OCI-LY7 (cell line): ENCODE measurements around the gene SLC12A9. TPM values are rescaled to one million over a fixed set of nuclear protein-coding genes. Genes with fewer than 3 reads are reported as not detected.

ENCODE experiments used
- BruUV-seq: library from RNA; stranded (reverse); fragments of 400-500 nt; replicated peaks from 2 replicates; lab custom pipeline; 2021; lab: Mats Ljungman, UMichigan
- CTCF ChIA-PET: fragments of 300-600 bp; sonication (Branson Sonifier 250); formaldehyde crosslinking; loops from one replicate; lab custom pipeline; 2022; ENCODE audit warnings: antibody characterized with exemption; ENCODE audit not compliant: unreplicated experiment; lab: Charles Lee
- POLR2A ChIA-PET: fragments of 300-600 bp; sonication (Branson Sonifier 250); formaldehyde crosslinking; loops from one replicate; lab custom pipeline; 2022; ENCODE audit warnings: antibody characterized with exemption; lab: Charles Lee
- DNase-seq: peaks from one replicate; pipeline ENCODE4 v3.0.0-alpha.2; 2015; ENCODE audit warnings: low spot score
- H2AFZ ChIP-seq: fragments of 200-600 bp; sonication (generic), shearing (Covaris generic); 2 replicates; pipeline ENCODE4 v1.6.1; 2014; ENCODE audit warnings: mild to moderate bottlenecking, antibody characterized with exemption, low read length, moderate library complexity
- H3K27ac ChIP-seq: fragments of 200-600 bp; sonication (generic); 2 replicates; pipeline ENCODE4 v1.5.1; 2014; ENCODE audit warnings: mixed run types, low read depth, mild to moderate bottlenecking, moderate library complexity, low read length, inconsistent platforms; ENCODE audit not compliant: poor library complexity, severe bottlenecking
- H3K36me3 ChIP-seq: fragments of 200-600 bp; sonication (generic); 2 replicates; pipeline ENCODE4 v1.6.1; 2014; ENCODE audit warnings: mild to moderate bottlenecking, antibody characterized with exemption, low read length, moderate library complexity, mixed read lengths; ENCODE audit not compliant: insufficient read depth
- H3K4me1 ChIP-seq: fragments of 200-600 bp; sonication (generic); 2 replicates; pipeline ENCODE4 v1.5.1; 2014; ENCODE audit warnings: mild to moderate bottlenecking, low read length; ENCODE audit not compliant: insufficient read depth, poor library complexity, severe bottlenecking
- H3K4me2 ChIP-seq: fragments of 200-600 bp; sonication (generic); 2 replicates; pipeline ENCODE4 v1.6.1; 2014; ENCODE audit warnings: mild to moderate bottlenecking, low read length
- H3K4me3 ChIP-seq: fragments of 200-600 bp; sonication (generic); 2 replicates; pipeline ENCODE4 v1.5.1; 2014; ENCODE audit warnings: mild to moderate bottlenecking, low read depth, low read length; ENCODE audit not compliant: poor library complexity, severe bottlenecking
- H3K79me2 ChIP-seq: fragments of 200-600 bp; sonication (generic); 2 replicates; pipeline ENCODE4 v1.6.1; 2016; ENCODE audit warnings: low read depth, mild to moderate bottlenecking, low read length, moderate library complexity, mixed read lengths; ENCODE audit not compliant: insufficient read depth
- H3K9me2 ChIP-seq: fragments of 200-600 bp; sonication (generic); 2 replicates; pipeline ENCODE4 v1.6.1; 2016; ENCODE audit warnings: mild to moderate bottlenecking, low read length, mixed read lengths; ENCODE audit not compliant: insufficient read depth
- H3K9me3 ChIP-seq: fragments of 200-600 bp; sonication (generic); 2 replicates; pipeline ENCODE4 v1.6.1; 2014; ENCODE audit warnings: mild to moderate bottlenecking, mixed run types, low read length, mixed read lengths
- H4K20me1 ChIP-seq: fragments of 200-600 bp; sonication (generic); 2 replicates; pipeline ENCODE4 v1.6.1; 2014; ENCODE audit warnings: mild to moderate bottlenecking, antibody characterized with exemption, low read length, moderate library complexity, mixed read lengths; ENCODE audit not compliant: insufficient read depth
- EZH2phosphoT487 ChIP-seq: fragments of 200-600 bp; sonication (generic); IDR thresholded peaks from 2 replicates; pipeline ENCODE4 v1.6.1; 2018; ENCODE audit warnings: low read depth, borderline replicate concordance, mild to moderate bottlenecking, mixed run types, antibody characterized with exemption, low read length, moderate library complexity, mixed read lengths
- intact Hi-C: fragments of 100-400 bp; cut with micrococcal nuclease; formaldehyde crosslinking; loops from one replicate; pipeline ENCODE4 v1.10.0; 2022; ENCODE audit not compliant: unreplicated experiment
- total RNA-seq, 2 experiments: library from RNA; depleted of rRNA in 1 of 2; stranded (reverse); fragments of >200 nt in 1 of 2; shearing (Covaris generic) in 1 of 2; gene quantifications; 2 replicates each; pipeline ENCODE4 v1.2.3, GENCODE V29; 2014 to 2022
- TF ChIP-seq, protein P1 (sequence below): fragments of 200-600 bp; sonication (generic); conservative IDR thresholded peaks from 2 replicates; pipeline ENCODE4 v1.5.1; 2014; ENCODE audit warnings: mild to moderate bottlenecking, antibody characterized with exemption, low read length, moderate library complexity, mixed read lengths

The SLC12A9 gene
- total RNA-seq, 2 experiments from 2014 or later = 15.7 to 25.6 TPM

DNA sequence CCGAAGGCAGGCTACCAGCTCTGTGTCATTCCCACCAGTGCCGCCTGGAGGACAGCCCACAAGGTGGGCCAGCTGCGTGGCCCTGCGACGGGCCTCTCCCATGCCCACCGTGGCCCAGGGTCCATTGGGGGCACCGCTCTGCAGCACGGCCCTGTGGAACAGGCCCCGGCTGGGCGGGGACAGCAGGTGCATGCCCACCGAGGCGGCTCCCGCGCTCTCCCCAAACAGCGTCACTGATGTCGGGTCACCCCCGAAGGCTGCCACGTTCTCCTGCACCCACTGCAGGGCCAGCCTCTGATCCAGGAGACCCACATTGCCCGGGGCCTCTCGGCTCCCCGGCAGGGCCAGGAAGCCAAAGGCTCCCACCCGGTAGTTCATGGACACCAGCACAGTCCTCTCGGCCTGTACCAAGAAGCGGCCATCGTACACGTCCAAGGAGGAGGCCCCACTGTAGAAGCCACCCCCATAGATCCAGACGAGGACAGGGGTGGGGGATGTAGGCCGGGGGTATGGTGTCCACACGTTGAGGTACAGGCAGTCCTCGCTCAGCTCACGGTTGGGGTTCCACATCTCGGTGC, 40.9 kb downstream of the SLC12A9 start:
- TF ChIP-seq EZH2phosphoT487 = no peak
- TF ChIP-seq, protein P1, sequence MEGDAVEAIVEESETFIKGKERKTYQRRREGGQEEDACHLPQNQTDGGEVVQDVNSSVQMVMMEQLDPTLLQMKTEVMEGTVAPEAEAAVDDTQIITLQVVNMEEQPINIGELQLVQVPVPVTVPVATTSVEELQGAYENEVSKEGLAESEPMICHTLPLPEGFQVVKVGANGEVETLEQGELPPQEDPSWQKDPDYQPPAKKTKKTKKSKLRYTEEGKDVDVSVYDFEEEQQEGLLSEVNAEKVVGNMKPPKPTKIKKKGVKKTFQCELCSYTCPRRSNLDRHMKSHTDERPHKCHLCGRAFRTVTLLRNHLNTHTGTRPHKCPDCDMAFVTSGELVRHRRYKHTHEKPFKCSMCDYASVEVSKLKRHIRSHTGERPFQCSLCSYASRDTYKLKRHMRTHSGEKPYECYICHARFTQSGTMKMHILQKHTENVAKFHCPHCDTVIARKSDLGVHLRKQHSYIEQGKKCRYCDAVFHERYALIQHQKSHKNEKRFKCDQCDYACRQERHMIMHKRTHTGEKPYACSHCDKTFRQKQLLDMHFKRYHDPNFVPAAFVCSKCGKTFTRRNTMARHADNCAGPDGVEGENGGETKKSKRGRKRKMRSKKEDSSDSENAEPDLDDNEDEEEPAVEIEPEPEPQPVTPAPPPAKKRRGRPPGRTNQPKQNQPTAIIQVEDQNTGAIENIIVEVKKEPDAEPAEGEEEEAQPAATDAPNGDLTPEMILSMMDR = no peak
- Histone ChIP-seq H3K9me2 (no peaks in the 10 kb centered on the region), H3K4me1 (peaks cover 25% of the 10 kb centered on the region), H3K27ac (no peak overlapping the region), H3K9me3 (no peaks in the 10 kb centered on the region), H3K4me3 (no peak overlapping the region), H3K4me2 (no peak overlapping the region), H3K79me2 (peaks cover 2% of the 10 kb centered on the region; the same call in 1 of the 2 replicates), H3K36me3 (peaks cover 9% of the 10 kb centered on the region), H4K20me1 (peaks cover 2% of the 10 kb centered on the region; the same call in 1 of the 2 replicates), H2AFZ (no peak overlapping the region)
- ChIA-PET CTCF (no interaction called here), POLR2A (no interaction called here)
- DNase-seq = no peak
- intact Hi-C loops = no loop called here
- no TSS peak for BruUV-seq

GRCh38 chr7:100893910-100894721, 41.6 kb downstream of the SLC12A9 start:
- no TSS peak for BruUV-seq
- Histone ChIP-seq H3K4me3 (no peak overlapping the region), H3K4me1 (peaks cover 17% of the 10 kb centered on the region), H2AFZ (no peak overlapping the region), H3K27ac (no peak overlapping the region), H3K36me3 (peaks cover 2% of the 10 kb centered on the region), H3K79me2 (no peaks in the 10 kb centered on the region), H3K4me2 (no peak overlapping the region), H3K9me3 (no peaks in the 10 kb centered on the region), H4K20me1 (no peaks in the 10 kb centered on the region), H3K9me2 (no peaks in the 10 kb centered on the region)
- TF ChIP-seq EZH2phosphoT487 = no peak
- TF ChIP-seq, protein P1 = no peak
- CTCF ChIA-PET = no interaction called here
- POLR2A ChIA-PET = no interaction called here
- no peak for DNase-seq
- intact Hi-C loops = loop anchor here (2.0 kb wide), 1 partner anchor 245 kb away; no protein-coding TSS in a partner anchor
